Measurements from ENCODE around the gene KYNU.
"Not testable (repeated sequence)": the region's sequence is repeated elsewhere in the genome, so short reads cannot be mapped to it uniquely, and the experiment has no call there.

Gene KYNU

GRCh38 chr2:143078104-143078503, 200.6 kb downstream of the KYNU start:
- no peak for DNase-seq (ENCODE audit: low read depth)
- no peak for TF ChIP-seq CTCF (IDR thresholded peaks at IDR 0.05; ENCODE audit: low read length, missing control alignments)
- H3K4me3 ChIP-seq (replicated peaks; ENCODE audit: low read depth, low read length): no peak overlapping the region

- no peak overlapping the region for H3K4me3 ChIP-seq (replicated peaks; ENCODE audit: low read depth, low read length)
- no peak for TF ChIP-seq CTCF (IDR thresholded peaks at IDR 0.05; ENCODE audit: low read length, missing control alignments)
- no peak for DNase-seq (ENCODE audit: low read depth)
Measured at GRCh38 chr2:143081616-143082015, 204.2 kb downstream of the KYNU start.

GRCh38 chr2:143083636-143084035, 206.2 kb downstream of the KYNU start:
- no peak for TF ChIP-seq CTCF (IDR thresholded peaks at IDR 0.05; ENCODE audit: low read length, missing control alignments)
- peak overlapping the region; percentile 15 for H3K4me3 ChIP-seq (replicated peaks; ENCODE audit: low read depth, low read length)
- DNase-seq (ENCODE audit: low read depth): peak; percentile 84

GRCh38 chr2:143084462-143084861, 207.0 kb downstream of the KYNU start:
- DNase-seq (ENCODE audit: low read depth): no peak
- no peak for TF ChIP-seq CTCF (IDR thresholded peaks at IDR 0.05; ENCODE audit: low read length, missing control alignments)
- H3K4me3 ChIP-seq (replicated peaks; ENCODE audit: low read depth, low read length): no peak overlapping the region

DNA sequence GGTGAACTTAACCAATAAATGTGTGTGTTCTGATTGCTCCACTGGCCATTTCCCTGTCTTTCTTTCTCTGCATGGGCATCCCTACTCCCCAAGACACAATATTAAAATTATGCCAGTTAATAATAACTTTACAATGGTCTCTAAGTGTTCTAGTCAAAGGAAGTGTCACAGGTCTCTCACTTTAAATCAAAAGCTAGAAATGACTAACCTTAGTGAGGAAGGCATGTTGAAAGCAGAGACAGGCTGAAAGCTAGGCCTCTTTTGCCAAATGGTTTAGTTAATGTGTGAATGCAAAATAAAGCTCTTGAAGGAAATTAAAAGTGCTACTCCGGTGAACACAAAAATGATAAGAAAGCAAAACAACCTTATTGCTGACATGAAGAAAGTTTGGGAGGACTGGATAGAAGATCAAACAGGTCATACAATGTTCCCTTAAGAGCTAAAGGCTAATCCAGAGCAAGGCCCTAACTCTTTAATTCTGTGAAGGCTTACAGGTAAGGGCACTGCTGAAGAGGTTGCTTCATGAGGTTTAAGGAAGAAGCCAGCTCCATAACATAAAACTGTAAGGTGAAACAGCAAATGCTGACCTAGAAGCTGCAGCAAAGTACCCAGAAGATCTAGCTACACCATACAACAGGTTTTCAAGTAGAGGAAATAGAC, 207.8 kb downstream of the KYNU start:
- no peak for DNase-seq (ENCODE audit: low read depth)
- TF ChIP-seq CTCF (IDR thresholded peaks at IDR 0.05; ENCODE audit: low read length, missing control alignments): no peak
- no peak overlapping the region for H3K4me3 ChIP-seq (replicated peaks; ENCODE audit: low read depth, low read length)

GRCh38 chr2:143087033-143087432, 209.6 kb downstream of the KYNU start:
- no peak overlapping the region for H3K4me3 ChIP-seq (replicated peaks; ENCODE audit: low read depth, low read length)
- no peak for DNase-seq (ENCODE audit: low read depth)
- no peak for TF ChIP-seq CTCF (IDR thresholded peaks at IDR 0.05; ENCODE audit: low read length, missing control alignments)

- DNase-seq (ENCODE audit: low read depth): no peak
- no peak overlapping the region for H3K4me3 ChIP-seq (replicated peaks; ENCODE audit: low read depth, low read length)
- TF ChIP-seq CTCF (IDR thresholded peaks at IDR 0.05; ENCODE audit: low read length, missing control alignments): no peak
Measured at GRCh38 chr2:143088388-143088787, 210.9 kb downstream of the KYNU start.

DNA sequence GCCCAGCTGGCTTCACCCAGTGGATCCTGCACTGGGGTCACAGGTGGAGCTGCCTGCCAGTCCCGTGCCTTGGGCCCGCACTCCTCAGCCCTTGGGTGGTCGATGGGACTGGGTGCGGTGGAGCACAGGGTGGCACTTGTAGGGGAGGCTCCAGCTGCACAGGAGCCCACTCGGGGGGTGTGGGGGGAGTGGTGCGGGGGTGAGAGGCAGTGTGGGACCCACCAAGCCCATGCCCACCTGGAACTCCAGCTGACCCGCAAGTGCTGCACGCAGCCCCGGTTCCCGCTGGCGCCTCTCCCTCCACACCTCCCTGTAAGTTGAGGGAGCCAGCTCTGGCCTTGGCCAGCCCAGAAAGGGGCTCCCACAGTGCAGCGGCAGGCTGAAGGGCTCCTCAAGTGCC, 212.1 kb downstream of the KYNU start:
- H3K4me3 ChIP-seq (replicated peaks; ENCODE audit: low read depth, low read length); DNase-seq (ENCODE audit: low read depth): not testable (repeated sequence)

All from fibroblast of pulmonary artery (primary cell).